ENCODE data around the gene LOXHD1. TPM values are rescaled to one million over a fixed set of nuclear protein-coding genes. Genes with fewer than 3 reads are reported as not detected.

LOXHD1 gene
- total RNA-seq, 1 experiment from 2014 or later, result not detected

DNA sequence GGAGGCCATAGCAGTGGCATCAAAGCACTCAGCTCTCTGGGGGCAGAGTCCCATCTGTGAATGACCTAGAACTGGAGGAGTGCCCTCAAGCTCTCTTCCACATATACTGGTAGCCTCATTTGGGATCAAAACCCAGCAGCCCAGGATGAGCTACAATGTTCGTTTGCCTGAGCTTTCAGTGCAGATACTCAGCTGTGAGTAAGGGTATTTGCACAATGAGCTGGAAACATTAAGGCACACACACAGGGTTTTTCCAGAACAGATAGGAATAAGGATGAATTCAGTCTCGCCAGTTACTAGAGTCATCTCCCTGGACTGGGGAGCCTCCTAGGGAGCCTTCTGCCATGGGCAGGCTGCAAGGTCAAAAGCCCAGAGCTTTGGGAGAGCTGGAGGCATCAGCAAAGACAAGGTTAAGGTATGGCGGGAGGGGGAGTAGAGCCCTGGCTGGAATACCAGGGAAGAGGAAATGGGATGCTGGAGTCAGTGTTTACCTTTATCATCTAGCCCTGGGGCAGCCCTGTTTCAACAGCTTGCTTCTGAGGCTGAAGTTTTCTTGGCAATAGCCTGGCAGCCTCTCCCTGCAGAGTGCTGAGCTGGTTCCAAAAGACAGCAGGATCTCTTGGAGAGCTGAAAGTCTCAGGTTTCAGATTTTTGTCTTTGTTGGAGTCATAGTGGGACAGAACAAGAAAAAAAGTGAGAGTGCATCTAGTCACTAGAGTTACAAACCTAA, 187.7 kb downstream of the LOXHD1 start:
- TF ChIP-seq, protein P1, sequence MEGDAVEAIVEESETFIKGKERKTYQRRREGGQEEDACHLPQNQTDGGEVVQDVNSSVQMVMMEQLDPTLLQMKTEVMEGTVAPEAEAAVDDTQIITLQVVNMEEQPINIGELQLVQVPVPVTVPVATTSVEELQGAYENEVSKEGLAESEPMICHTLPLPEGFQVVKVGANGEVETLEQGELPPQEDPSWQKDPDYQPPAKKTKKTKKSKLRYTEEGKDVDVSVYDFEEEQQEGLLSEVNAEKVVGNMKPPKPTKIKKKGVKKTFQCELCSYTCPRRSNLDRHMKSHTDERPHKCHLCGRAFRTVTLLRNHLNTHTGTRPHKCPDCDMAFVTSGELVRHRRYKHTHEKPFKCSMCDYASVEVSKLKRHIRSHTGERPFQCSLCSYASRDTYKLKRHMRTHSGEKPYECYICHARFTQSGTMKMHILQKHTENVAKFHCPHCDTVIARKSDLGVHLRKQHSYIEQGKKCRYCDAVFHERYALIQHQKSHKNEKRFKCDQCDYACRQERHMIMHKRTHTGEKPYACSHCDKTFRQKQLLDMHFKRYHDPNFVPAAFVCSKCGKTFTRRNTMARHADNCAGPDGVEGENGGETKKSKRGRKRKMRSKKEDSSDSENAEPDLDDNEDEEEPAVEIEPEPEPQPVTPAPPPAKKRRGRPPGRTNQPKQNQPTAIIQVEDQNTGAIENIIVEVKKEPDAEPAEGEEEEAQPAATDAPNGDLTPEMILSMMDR (IDR thresholded peaks at IDR 0.05; ENCODE audit: insufficient read depth in 1 of 2, low read depth in 1 of 2, low read length in 1 of 2, severe bottlenecking in 1 of 2, unreplicated experiment in 1 of 2), result no peak
- Mint-ChIP-seq H3K4me3 (ENCODE audit: unreplicated experiment) (no peak overlapping the region), H3K27me3 (ENCODE audit: insufficient read depth, unreplicated experiment) (peaks cover 11% of the 10 kb centered on the region), H3K36me3 (ENCODE audit: insufficient read depth, unreplicated experiment) (no peaks in the 10 kb centered on the region), H3K27ac (ENCODE audit: unreplicated experiment) (no peak overlapping the region), H3K4me1 (ENCODE audit: low read depth, unreplicated experiment) (no peaks in the 10 kb centered on the region), H3K9me3 (ENCODE audit: unreplicated experiment) (no peaks in the 10 kb centered on the region)
- intact Hi-C loops (cut with micrococcal nuclease; ENCODE audit: unreplicated experiment), result no loop called here
- no peak overlapping the region for H3K4me3 ChIP-seq (ENCODE audit: low read depth, low read length)
- H3K27me3 ChIP-seq (replicated peaks; ENCODE audit: control insufficient read depth, insufficient read depth, low read length), result no peaks in the 10 kb centered on the region
- ChIA-PET POLR2A (no interaction called here), CTCF (no interaction called here)
- H3K36me3 ChIP-seq (ENCODE audit: control insufficient read depth, insufficient read depth, low read length), result no peaks in the 10 kb centered on the region
- BruUV-seq (replicated peaks), result no TSS peak
- DNase-seq, result no peak
- H3K4me1 ChIP-seq, result no peaks in the 10 kb centered on the region
- no peaks in the 10 kb centered on the region for H3K9me3 ChIP-seq

DNA sequence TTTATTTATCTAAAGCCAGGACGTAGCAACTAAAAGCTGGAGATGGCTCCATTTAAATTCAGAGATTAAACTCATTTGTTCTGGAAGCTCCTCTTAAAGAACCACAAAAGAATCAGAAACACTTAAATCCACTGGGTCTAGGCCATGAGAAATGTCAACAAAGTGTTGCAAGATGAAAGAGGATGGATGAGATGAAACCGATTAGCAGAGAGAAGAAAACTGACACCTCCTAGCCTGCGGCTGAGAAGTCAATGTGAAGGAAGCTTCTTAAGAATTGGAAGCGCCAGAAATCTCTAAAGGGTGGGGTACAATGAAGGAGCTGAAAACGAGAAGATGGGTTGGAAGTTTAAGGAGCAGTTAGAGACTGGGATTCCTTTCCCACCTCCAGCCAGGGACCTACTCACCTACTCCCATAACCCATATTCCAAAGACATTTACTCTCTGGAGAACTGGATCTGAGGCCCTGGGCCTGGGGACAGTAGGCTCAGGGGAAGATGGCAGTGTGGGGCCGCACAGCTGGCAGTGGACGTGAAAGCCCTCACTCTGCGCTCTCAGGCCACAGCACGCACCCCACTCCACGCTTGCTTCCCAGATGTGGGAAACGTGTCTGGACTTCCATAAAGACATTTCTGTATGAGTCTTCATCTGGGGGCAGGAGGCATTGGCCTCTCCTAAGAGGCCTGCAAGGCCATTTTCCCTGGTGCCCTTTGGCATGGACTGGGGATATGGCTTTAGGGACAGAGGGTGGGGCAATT, 188.4 kb downstream of the LOXHD1 start:
- H3K9me3 ChIP-seq, result no peaks in the 10 kb centered on the region
- DNase-seq, result no peak
- no peaks in the 10 kb centered on the region for H3K27me3 ChIP-seq (replicated peaks; ENCODE audit: control insufficient read depth, insufficient read depth, low read length)
- TF ChIP-seq, protein P1 (IDR thresholded peaks at IDR 0.05; ENCODE audit: insufficient read depth in 1 of 2, low read depth in 1 of 2, low read length in 1 of 2, severe bottlenecking in 1 of 2, unreplicated experiment in 1 of 2), result no peak
- no peaks in the 10 kb centered on the region for H3K4me1 Mint-ChIP-seq (ENCODE audit: low read depth, unreplicated experiment)
- CTCF ChIA-PET, result no interaction called here
- H3K4me3 ChIP-seq (ENCODE audit: low read depth, low read length), result no peak overlapping the region
- POLR2A ChIA-PET, result no interaction called here
- H3K9me3 Mint-ChIP-seq (ENCODE audit: unreplicated experiment), result no peaks in the 10 kb centered on the region
- H3K27ac Mint-ChIP-seq (ENCODE audit: unreplicated experiment), result no peak overlapping the region
- H3K27me3 Mint-ChIP-seq (ENCODE audit: insufficient read depth, unreplicated experiment), result peaks cover 14% of the 10 kb centered on the region
- intact Hi-C loops (cut with micrococcal nuclease; ENCODE audit: unreplicated experiment), result no loop called here
- BruUV-seq (replicated peaks), result no TSS peak
- H3K4me1 ChIP-seq, result no peaks in the 10 kb centered on the region
- no peaks in the 10 kb centered on the region for H3K36me3 Mint-ChIP-seq (ENCODE audit: insufficient read depth, unreplicated experiment)
- no peak overlapping the region for H3K4me3 Mint-ChIP-seq (ENCODE audit: unreplicated experiment)
- no peaks in the 10 kb centered on the region for H3K36me3 ChIP-seq (ENCODE audit: control insufficient read depth, insufficient read depth, low read length)

DNA sequence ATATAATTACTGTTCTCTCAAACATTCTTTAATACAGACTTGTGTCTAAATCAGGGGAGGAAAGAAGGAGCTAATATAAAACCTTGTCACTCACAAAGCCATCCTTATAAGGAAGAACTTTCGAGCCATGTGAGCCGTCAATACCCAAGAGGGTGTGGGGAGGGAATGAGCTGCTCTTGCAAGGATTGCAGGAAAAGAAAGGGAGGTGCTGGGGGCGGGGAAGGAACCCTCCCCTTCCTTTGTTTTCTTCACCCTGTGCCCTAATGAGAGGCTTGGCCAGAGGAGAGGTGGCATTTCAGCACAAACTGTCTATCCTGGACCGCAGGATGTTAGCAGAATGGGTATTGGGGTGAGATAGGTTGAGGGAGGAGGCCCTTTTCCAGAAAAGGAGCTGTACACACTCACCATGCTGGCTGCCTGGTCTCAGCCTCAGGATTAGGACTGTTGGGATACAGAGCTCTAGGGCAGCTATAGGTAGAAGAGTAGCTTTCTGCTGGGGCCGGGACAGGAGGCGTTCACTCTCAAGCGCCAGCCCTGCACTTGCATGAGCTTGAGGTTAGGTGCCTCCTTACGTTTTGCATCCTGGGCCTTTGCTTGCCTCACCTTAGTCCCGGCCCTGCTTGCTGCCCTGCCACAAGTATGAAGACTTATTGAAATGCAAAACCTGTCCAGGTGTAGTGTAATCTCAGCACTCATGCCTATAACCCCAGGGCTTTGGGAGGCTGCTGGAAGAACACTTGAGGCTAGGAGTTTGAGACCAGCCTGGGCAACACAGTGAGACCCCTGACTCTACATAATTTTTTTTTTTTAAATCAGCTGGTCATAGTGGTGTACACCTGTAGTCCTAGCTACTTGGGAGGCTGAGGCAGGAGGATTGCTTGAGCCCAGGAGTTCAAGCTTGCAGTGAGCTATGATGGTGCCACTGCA, 190.5 kb downstream of the LOXHD1 start:
- H3K4me1 Mint-ChIP-seq (ENCODE audit: low read depth, unreplicated experiment), result no peaks in the 10 kb centered on the region
- Histone ChIP-seq H3K36me3 (ENCODE audit: control insufficient read depth, insufficient read depth, low read length) (no peaks in the 10 kb centered on the region), H3K27me3 (replicated peaks; ENCODE audit: control insufficient read depth, insufficient read depth, low read length) (no peaks in the 10 kb centered on the region), H3K4me3 (ENCODE audit: low read depth, low read length) (no peak overlapping the region), H3K9me3 (no peaks in the 10 kb centered on the region), H3K4me1 (no peaks in the 10 kb centered on the region)
- no peaks in the 10 kb centered on the region for H3K36me3 Mint-ChIP-seq (ENCODE audit: insufficient read depth, unreplicated experiment)
- TF ChIP-seq, protein P1 (IDR thresholded peaks at IDR 0.05; ENCODE audit: insufficient read depth in 1 of 2, low read depth in 1 of 2, low read length in 1 of 2, severe bottlenecking in 1 of 2, unreplicated experiment in 1 of 2), result no peak
- ChIA-PET CTCF (no interaction called here), POLR2A (no interaction called here)
- intact Hi-C loops (cut with micrococcal nuclease; ENCODE audit: unreplicated experiment), result no loop called here
- H3K27me3 Mint-ChIP-seq (ENCODE audit: insufficient read depth, unreplicated experiment), result peaks cover 16% of the 10 kb centered on the region
- no peak overlapping the region for H3K27ac Mint-ChIP-seq (ENCODE audit: unreplicated experiment)
- no peak overlapping the region for H3K4me3 Mint-ChIP-seq (ENCODE audit: unreplicated experiment)
- no peak for DNase-seq
- no peaks in the 10 kb centered on the region for H3K9me3 Mint-ChIP-seq (ENCODE audit: unreplicated experiment)
- BruUV-seq (replicated peaks), result no TSS peak

Data from Caco-2 (cell line).